ENCODE results near the gene ITPR1. TPM values are rescaled to one million over a fixed set of nuclear protein-coding genes. Genes with fewer than 3 reads are reported as not detected.

ITPR1 gene
- total and polyA plus RNA-seq, 10 of the 15 experiments (the other 5 are each of a cell fraction or from before 2014, with no cell fraction given): 12.2 to 239 (median 28.4) TPM

- Histone ChIP-seq H3K4me2 (ENCODE audit: control insufficient read depth, insufficient read depth) (no peak overlapping the region), H3K9ac (ENCODE audit: control insufficient read depth, insufficient read depth, low read length) (no peak overlapping the region), H3K27ac (ENCODE audit: control insufficient read depth, insufficient read depth) (no peak overlapping the region), H3K36me3 (ENCODE audit: control insufficient read depth in 2 of 2, insufficient read depth in 2 of 2, low read length in 1 of 2) (peaks cover 9 to 29% of the 10 kb centered on the region in 2 experiments), H4K20me1 (ENCODE audit: control insufficient read depth, insufficient read depth) (no peaks in the 10 kb centered on the region), H3K9me3 (replicated peaks; ENCODE audit: control insufficient read depth, insufficient read depth, low read length) (peaks cover 6% of the 10 kb centered on the region; the same call in 2 of the 3 replicates), H3K4me3 (no peak overlapping the region), H3K4me1 (ENCODE audit: control insufficient read depth, insufficient read depth, low read length) (no peaks in the 10 kb centered on the region), H2AFZ (ENCODE audit: control insufficient read depth, low read depth, low read length) (no peak overlapping the region), H3K79me2 (ENCODE audit: control insufficient read depth, insufficient read depth, low read length) (no peaks in the 10 kb centered on the region), H3K27me3 (replicated peaks in 1 of 2; ENCODE audit: control insufficient read depth in 2 of 2, insufficient read depth in 2 of 2, low read length in 1 of 2) (no peaks in the 10 kb centered on the region)
- WGBS (ENCODE audit: insufficient coverage, insufficient replicate concordance, low lambda C conversion rate, missing lambda C conversion rate): 91% methylated on average over 5 of the region's 5 CpGs
- SMC1A ChIA-PET (ENCODE audit: uncharacterized antibody, unreplicated experiment): interaction anchor here (1.4 to 23.7 kb wide), 6 partner anchors 5 to 254 kb away, joined by 3 to 618 read pairs (median 8); no protein-coding TSS in a partner anchor
- no peak for TF ChIP-seq RUNX3 (IDR thresholded peaks at IDR 0.05; ENCODE audit: low read length)
- BruUV-seq (replicated peaks): no TSS peak
- intact Hi-C loops (cut with micrococcal nuclease; ENCODE audit: unreplicated experiment): no loop called here
- RAD21 ChIA-PET (ENCODE audit: unreplicated experiment): interaction anchor here (0.8 to 22.6 kb wide), 7 partner anchors 8 to 357 kb away, joined by 3 to 377 read pairs (median 3); partner anchors contain the start of gene BHLHE40
- in situ Hi-C loops (cut with MboI): no loop called here
- CTCF ChIA-PET: interaction anchor here (1.1 kb wide), 2 partner anchors 12 to 36 kb away, joined by 3 read pairs; no protein-coding TSS in a partner anchor
- FAIRE-seq (no peak), ATAC-seq (no peak), DNase-seq (ENCODE audit: low read depth, low spot score) (no peak)
- POLR2A ChIA-PET: interaction anchor here (1.7 to 18.6 kb wide), 2 partner anchors 8 to 14 kb away, joined by 3 to 414 read pairs; no protein-coding TSS in a partner anchor
Observed at GRCh38 chr3:4768021-4768420, 274.9 kb downstream of the ITPR1 start.

- peaks cover 6 to 30% of the 10 kb centered on the region in 2 experiments for H3K36me3 ChIP-seq (ENCODE audit: control insufficient read depth in 2 of 2, insufficient read depth in 2 of 2, low read length in 1 of 2)
Observed at GRCh38 chr3:4768521-4768920, 275.4 kb downstream of the ITPR1 start.

More at GRCh38 chr3:4768521-4768920, 275.4 kb downstream of the ITPR1 start:
- no peak overlapping the region for H2AFZ ChIP-seq (ENCODE audit: control insufficient read depth, low read depth, low read length)
- no peak overlapping the region for H3K27ac ChIP-seq (ENCODE audit: control insufficient read depth, insufficient read depth)
- no peak for DNase-seq (ENCODE audit: low read depth, low spot score)
- in situ Hi-C loops (cut with MboI) (no loop called here), intact Hi-C loops (cut with micrococcal nuclease; ENCODE audit: unreplicated experiment) (no loop called here)
- BruUV-seq (replicated peaks): no TSS peak
- WGBS (ENCODE audit: insufficient coverage, insufficient replicate concordance, low lambda C conversion rate, missing lambda C conversion rate): 91% methylated on average over 10 of the region's 12 CpGs
- ChIA-PET CTCF (interaction anchor here (1.1 kb wide), 1 partner anchor 35 kb away, joined by 3 read pairs; no protein-coding TSS in a partner anchor), RAD21 (ENCODE audit: unreplicated experiment) (interaction anchor here (0.8 to 22.6 kb wide), 5 partner anchors 9 to 357 kb away, joined by 3 to 342 read pairs (median 3); partner anchors contain the start of gene BHLHE40), POLR2A (interaction anchor here (18.6 kb wide), 1 partner anchor 15 kb away, joined by 414 read pairs; no protein-coding TSS in a partner anchor), SMC1A (ENCODE audit: uncharacterized antibody, unreplicated experiment) (interaction anchor here (1.0 to 23.7 kb wide), 7 partner anchors 4 to 254 kb away, joined by 3 to 618 read pairs (median 5); no protein-coding TSS in a partner anchor)
- FAIRE-seq: no peak
- no peaks in the 10 kb centered on the region for H4K20me1 ChIP-seq (ENCODE audit: control insufficient read depth, insufficient read depth)
- no peaks in the 10 kb centered on the region for H3K4me1 ChIP-seq (ENCODE audit: control insufficient read depth, insufficient read depth, low read length)
- no peaks in the 10 kb centered on the region for H3K79me2 ChIP-seq (ENCODE audit: control insufficient read depth, insufficient read depth, low read length)
- H3K9me3 ChIP-seq (replicated peaks; ENCODE audit: control insufficient read depth, insufficient read depth, low read length): peaks cover 6% of the 10 kb centered on the region; the same call in 2 of the 3 replicates
- ATAC-seq: no peak
- H3K4me2 ChIP-seq (ENCODE audit: control insufficient read depth, insufficient read depth): no peak overlapping the region
- TF ChIP-seq PML (IDR thresholded peaks at IDR 0.05; ENCODE audit: low read length) (no peak), CEBPB (IDR thresholded peaks at IDR 0.05; ENCODE audit: borderline replicate concordance in 1 of 2, low read depth in 2 of 2, low read length in 2 of 2) (no peak), ZNF207 (IDR thresholded peaks at IDR 0.05; ENCODE audit: borderline replicate concordance) (no peak), CBFB (IDR thresholded peaks at IDR 0.05; ENCODE audit: low read depth) (no peak), NFYB (IDR thresholded peaks at IDR 0.05; ENCODE audit: insufficient read depth, low read depth, low read length) (no peak), SUPT20H (IDR thresholded peaks at IDR 0.05; ENCODE audit: borderline replicate concordance, control insufficient read depth, low read depth, low read length) (no peak)
- H3K27me3 ChIP-seq (replicated peaks in 1 of 2; ENCODE audit: control insufficient read depth in 2 of 2, insufficient read depth in 2 of 2, low read length in 1 of 2): no peaks in the 10 kb centered on the region
- H3K9ac ChIP-seq (ENCODE audit: control insufficient read depth, insufficient read depth, low read length): no peak overlapping the region
- no peak overlapping the region for H3K4me3 ChIP-seq

All from GM12878 (cell line).